ENCODE measurements around the gene PLPP4. TPM values are rescaled to one million over a fixed set of nuclear protein-coding genes. Genes with fewer than 3 reads are reported as not detected.

Gene PLPP4
- total RNA-seq, 1 experiment from 2014 or later: not detected

- ChIA-PET CTCF (no interaction called here), POLR2A (ENCODE audit: low non-redundant PET) (no interaction called here)
- no peak for TF ChIP-seq EZH2 (IDR thresholded peaks at IDR 0.05; ENCODE audit: borderline replicate concordance, low read depth, low read length, poor library complexity, severe bottlenecking)
- TF ChIP-seq, protein P1, sequence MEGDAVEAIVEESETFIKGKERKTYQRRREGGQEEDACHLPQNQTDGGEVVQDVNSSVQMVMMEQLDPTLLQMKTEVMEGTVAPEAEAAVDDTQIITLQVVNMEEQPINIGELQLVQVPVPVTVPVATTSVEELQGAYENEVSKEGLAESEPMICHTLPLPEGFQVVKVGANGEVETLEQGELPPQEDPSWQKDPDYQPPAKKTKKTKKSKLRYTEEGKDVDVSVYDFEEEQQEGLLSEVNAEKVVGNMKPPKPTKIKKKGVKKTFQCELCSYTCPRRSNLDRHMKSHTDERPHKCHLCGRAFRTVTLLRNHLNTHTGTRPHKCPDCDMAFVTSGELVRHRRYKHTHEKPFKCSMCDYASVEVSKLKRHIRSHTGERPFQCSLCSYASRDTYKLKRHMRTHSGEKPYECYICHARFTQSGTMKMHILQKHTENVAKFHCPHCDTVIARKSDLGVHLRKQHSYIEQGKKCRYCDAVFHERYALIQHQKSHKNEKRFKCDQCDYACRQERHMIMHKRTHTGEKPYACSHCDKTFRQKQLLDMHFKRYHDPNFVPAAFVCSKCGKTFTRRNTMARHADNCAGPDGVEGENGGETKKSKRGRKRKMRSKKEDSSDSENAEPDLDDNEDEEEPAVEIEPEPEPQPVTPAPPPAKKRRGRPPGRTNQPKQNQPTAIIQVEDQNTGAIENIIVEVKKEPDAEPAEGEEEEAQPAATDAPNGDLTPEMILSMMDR (conservative IDR thresholded peaks at IDR 0.05; ENCODE audit: low read depth, low read length): no peak
- intact Hi-C loops (cut with micrococcal nuclease; ENCODE audit: unreplicated experiment): no loop called here
- Histone ChIP-seq H3K27ac (ENCODE audit: low read depth, low read length, poor library complexity, severe bottlenecking) (no peak overlapping the region), H3K4me3 (ENCODE audit: low read depth, low read length, poor library complexity, severe bottlenecking) (no peak overlapping the region), H3K4me1 (ENCODE audit: insufficient read depth, low read length, poor library complexity, severe bottlenecking) (no peaks in the 10 kb centered on the region), H3K9me3 (ENCODE audit: low read depth, low read length, poor library complexity, severe bottlenecking) (no peaks in the 10 kb centered on the region), H3K36me3 (ENCODE audit: insufficient read depth, low read length, poor library complexity, severe bottlenecking) (no peaks in the 10 kb centered on the region), H3K27me3 (replicated peaks; ENCODE audit: insufficient read depth, low read depth, low read length, poor library complexity) (peaks cover 33% of the 10 kb centered on the region)
- peak; percentile 59 for DNase-seq (ENCODE audit: low spot score)
- no TSS peak for BruUV-seq (replicated peaks)
These were observed 57.1 kb downstream of the PLPP4 start for GRCh38 chr10:120514035-120514620.

DNA sequence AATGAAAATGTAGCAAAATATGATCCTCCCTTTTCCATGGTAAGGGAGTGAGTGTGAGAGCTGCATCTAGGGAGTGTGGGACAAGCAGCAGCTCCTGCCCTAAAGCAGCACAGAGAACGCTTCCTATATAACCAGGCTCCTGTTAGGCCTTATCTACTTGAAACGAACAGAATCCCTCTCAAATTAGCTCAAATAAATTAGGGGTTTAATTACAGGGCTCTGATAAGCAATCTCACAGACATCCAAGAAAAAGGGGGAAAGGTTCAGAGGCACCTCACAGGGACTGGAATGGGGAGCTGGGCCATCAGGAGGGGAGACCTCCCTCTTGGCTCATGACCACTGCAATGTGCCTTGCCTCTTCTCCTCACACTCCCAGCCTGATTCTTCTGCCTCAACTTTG, 57.9 kb downstream of the PLPP4 start:
- no TSS peak for BruUV-seq (replicated peaks)
- intact Hi-C loops (cut with micrococcal nuclease; ENCODE audit: unreplicated experiment): no loop called here
- Histone ChIP-seq H3K36me3 (ENCODE audit: insufficient read depth, low read length, poor library complexity, severe bottlenecking) (no peaks in the 10 kb centered on the region), H3K9me3 (ENCODE audit: low read depth, low read length, poor library complexity, severe bottlenecking) (no peaks in the 10 kb centered on the region), H3K27ac (ENCODE audit: low read depth, low read length, poor library complexity, severe bottlenecking) (no peak overlapping the region), H3K4me1 (ENCODE audit: insufficient read depth, low read length, poor library complexity, severe bottlenecking) (no peaks in the 10 kb centered on the region), H3K27me3 (replicated peaks; ENCODE audit: insufficient read depth, low read depth, low read length, poor library complexity) (peaks cover 34% of the 10 kb centered on the region), H3K4me3 (ENCODE audit: low read depth, low read length, poor library complexity, severe bottlenecking) (no peak overlapping the region)
- ChIA-PET CTCF (no interaction called here), POLR2A (ENCODE audit: low non-redundant PET) (no interaction called here)
- no peak for DNase-seq (ENCODE audit: low spot score)
- no peak for TF ChIP-seq EZH2 (IDR thresholded peaks at IDR 0.05; ENCODE audit: borderline replicate concordance, low read depth, low read length, poor library complexity, severe bottlenecking)
- TF ChIP-seq, protein P1 (conservative IDR thresholded peaks at IDR 0.05; ENCODE audit: low read depth, low read length): no peak

GRCh38 chr10:120515741-120516140, 58.7 kb downstream of the PLPP4 start:
- intact Hi-C loops (cut with micrococcal nuclease; ENCODE audit: unreplicated experiment): no loop called here
- no peak for TF ChIP-seq EZH2 (IDR thresholded peaks at IDR 0.05; ENCODE audit: borderline replicate concordance, low read depth, low read length, poor library complexity, severe bottlenecking)
- TF ChIP-seq, protein P1 (conservative IDR thresholded peaks at IDR 0.05; ENCODE audit: low read depth, low read length): no peak

More at GRCh38 chr10:120515741-120516140, 58.7 kb downstream of the PLPP4 start:
- DNase-seq (ENCODE audit: low spot score): no peak
- Histone ChIP-seq H3K4me1 (ENCODE audit: insufficient read depth, low read length, poor library complexity, severe bottlenecking) (no peaks in the 10 kb centered on the region), H3K27ac (ENCODE audit: low read depth, low read length, poor library complexity, severe bottlenecking) (no peak overlapping the region), H3K4me3 (ENCODE audit: low read depth, low read length, poor library complexity, severe bottlenecking) (no peak overlapping the region), H3K9me3 (ENCODE audit: low read depth, low read length, poor library complexity, severe bottlenecking) (no peaks in the 10 kb centered on the region), H3K36me3 (ENCODE audit: insufficient read depth, low read length, poor library complexity, severe bottlenecking) (no peaks in the 10 kb centered on the region), H3K27me3 (replicated peaks; ENCODE audit: insufficient read depth, low read depth, low read length, poor library complexity) (peaks cover 34% of the 10 kb centered on the region)
- ChIA-PET CTCF (no interaction called here), POLR2A (ENCODE audit: low non-redundant PET) (no interaction called here)
- no TSS peak for BruUV-seq (replicated peaks)
